Fibroblast of mammary gland (primary cell): Measurements from ENCODE around the gene LYZL6.
"Not testable (repeated sequence)": the region's sequence is repeated elsewhere in the genome, so short reads cannot be mapped to it uniquely, and the experiment has no call there.

Source experiments
- DNase-seq: peaks from one replicate; pipeline ENCODE4 v3.0.0-alpha.2; 2010; ENCODE audit warnings: low read depth
- H3K4me3 ChIP-seq: 2 replicates; pipeline ENCODE4 v1.5.1; 2011; ENCODE audit warnings: low read depth, mild to moderate bottlenecking, low read length, moderate library complexity; ENCODE audit not compliant: control insufficient read depth
- CTCF ChIP-seq: conservative IDR thresholded peaks from 2 replicates; pipeline ENCODE4 v1.5.1; 2011; ENCODE audit warnings: low read depth, low read length, inconsistent platforms; ENCODE audit not compliant: control insufficient read depth, insufficient read depth

LYZL6 gene

DNA sequence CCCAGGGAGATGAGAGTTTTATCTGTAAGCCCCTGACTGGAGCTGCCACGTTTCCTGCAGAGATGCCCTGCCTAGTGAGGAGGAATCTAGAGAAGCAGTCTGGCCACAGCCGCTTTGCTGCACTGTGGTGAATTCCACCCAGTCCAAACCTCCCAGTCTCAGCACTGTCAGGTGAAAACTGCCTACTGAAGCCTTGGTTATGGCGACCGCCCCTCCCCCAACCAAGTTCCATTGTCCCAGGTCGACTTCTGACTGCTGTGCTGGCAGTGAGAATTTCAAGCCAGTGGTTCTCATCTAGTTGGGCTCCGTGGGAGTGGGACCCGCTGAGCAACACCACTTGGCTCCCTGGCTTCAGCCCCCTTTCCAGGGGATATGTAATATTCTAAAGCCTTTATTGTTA, 10.2 kb upstream of the LYZL6 start:
- no peak for TF ChIP-seq CTCF
- DNase-seq = no peak
- no peak overlapping the region for H3K4me3 ChIP-seq

DNA sequence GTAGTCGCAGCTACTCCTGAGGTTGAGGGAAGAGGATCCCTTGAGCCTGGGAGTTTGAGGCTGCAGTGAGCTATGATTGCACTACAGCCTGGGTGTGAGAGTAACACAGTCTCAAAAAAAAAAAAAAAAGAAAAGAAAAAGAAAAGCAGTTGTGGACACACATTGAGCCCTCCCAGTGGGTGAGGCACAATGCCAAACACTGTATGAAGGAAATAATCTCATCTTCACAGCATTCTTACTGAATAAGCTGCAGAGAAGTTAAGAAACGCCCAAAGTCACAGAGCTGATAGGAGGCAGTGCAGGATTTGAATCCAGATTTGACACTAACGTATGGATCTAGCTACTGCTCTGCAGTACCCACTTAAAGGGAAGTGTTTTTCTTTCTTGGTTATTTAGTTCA, 5.9 kb upstream of the LYZL6 start:
- DNase-seq = no peak
- H3K4me3 ChIP-seq = no peak overlapping the region
- no peak for TF ChIP-seq CTCF

DNA sequence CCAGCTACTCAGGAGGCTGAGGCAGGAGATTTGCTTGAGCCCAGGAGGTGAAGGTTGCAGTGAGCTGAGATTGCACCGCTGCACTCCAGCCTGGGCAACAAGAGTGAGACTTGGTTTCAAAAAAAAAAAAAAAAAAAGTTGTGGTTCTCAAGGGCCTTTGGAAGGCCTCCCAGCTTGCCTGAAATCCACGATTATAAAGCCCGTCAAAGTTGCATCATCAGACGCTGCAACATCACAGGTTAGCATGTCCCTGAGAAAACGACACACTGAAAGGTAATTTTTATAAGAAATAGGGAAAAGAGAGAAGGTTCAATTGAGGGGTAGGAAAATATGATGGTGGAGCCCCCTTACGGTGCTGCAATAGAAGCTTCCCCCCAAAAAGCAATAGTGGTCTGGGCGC, 4.6 kb upstream of the LYZL6 start:
- no peak for DNase-seq
- TF ChIP-seq CTCF = no peak
- no peak overlapping the region for H3K4me3 ChIP-seq

- DNase-seq = peak; percentile 32
- peak; percentile 81 for TF ChIP-seq CTCF
- H3K4me3 ChIP-seq = no peak overlapping the region
These were observed 3.7 kb upstream of the LYZL6 start for GRCh38 chr17:35947156-35947585.

- H3K4me3 ChIP-seq = no peak overlapping the region
- DNase-seq = no peak
- no peak for TF ChIP-seq CTCF
These were observed 638 bp upstream of the LYZL6 start for GRCh38 chr17:35944151-35944550.

- no peak for TF ChIP-seq CTCF
- no peak overlapping the region for H3K4me3 ChIP-seq
- DNase-seq = no peak
These were observed 826 bp downstream of the LYZL6 start for GRCh38 chr17:35942588-35943186.

- H3K4me3 ChIP-seq, DNase-seq: not testable (repeated sequence)
These were observed 5.0 kb downstream of the LYZL6 start for GRCh38 chr17:35938492-35938891.
